Stimulated activated CD8-positive, alpha-beta memory T cell treated with anti-CD3 and anti-CD28 coated beads, Interleukin-15, amount 100 ng/mL, for 24 hours (primary cell): ENCODE data around the gene GJB1.
"Not testable (repeated sequence)": the region's sequence is repeated elsewhere in the genome, so short reads cannot be mapped to it uniquely, and the experiment has no call there.

Experiments used
- DNase-seq: peaks from one replicate; pipeline ENCODE4 v3.0.0-alpha.2; 2020; ENCODE audit warnings: low read depth

Gene GJB1

GRCh38 chrX:71222929-71223328, at the start of gene GJB1:
TSS of gene GJB1 (plus strand) at chrX:71223224. CDS start at chrX:71223708, 484 bp downstream.
- no peak for DNase-seq

GRCh38 chrX:71173440-71173839, 49.6 kb upstream of the GJB1 start:
- DNase-seq: no peak

GRCh38 chrX:71174795-71175194, 48.2 kb upstream of the GJB1 start:
- no peak for DNase-seq

- no peak for DNase-seq
Measured at GRCh38 chrX:71175531-71175930, 47.5 kb upstream of the GJB1 start.

- DNase-seq: no peak
Measured at GRCh38 chrX:71177327-71177726, 45.7 kb upstream of the GJB1 start.

- DNase-seq: no peak
Measured at GRCh38 chrX:71178908-71179307, 44.1 kb upstream of the GJB1 start.

- not testable (repeated sequence) for DNase-seq
Measured at GRCh38 chrX:71180579-71181265, 42.3 kb upstream of the GJB1 start.

GRCh38 chrX:71181558-71181909, 41.5 kb upstream of the GJB1 start:
- DNase-seq: peak; percentile 4

- peak; percentile 31 for DNase-seq
Measured at GRCh38 chrX:71181910-71182799, 40.9 kb upstream of the GJB1 start.

- no peak for DNase-seq
Measured at GRCh38 chrX:71182871-71183270, 40.2 kb upstream of the GJB1 start.

- DNase-seq: no peak
Measured at GRCh38 chrX:71183341-71183740, 39.7 kb upstream of the GJB1 start.

- no peak for DNase-seq
Measured at GRCh38 chrX:71184092-71184491, 38.9 kb upstream of the GJB1 start.

GRCh38 chrX:71184803-71185495, 38.1 kb upstream of the GJB1 start:
- DNase-seq: no peak

- no peak for DNase-seq
Measured at GRCh38 chrX:71191248-71191647, 31.8 kb upstream of the GJB1 start.

- no peak for DNase-seq
Measured at GRCh38 chrX:71195964-71196649, 26.9 kb upstream of the GJB1 start.

GRCh38 chrX:71198066-71198465, 25.0 kb upstream of the GJB1 start:
- no peak for DNase-seq

GRCh38 chrX:71199252-71200008, 23.6 kb upstream of the GJB1 start:
- DNase-seq: no peak

- no peak for DNase-seq
Measured at GRCh38 chrX:71210816-71211215, 12.2 kb upstream of the GJB1 start.

GRCh38 chrX:71212536-71212935, 10.5 kb upstream of the GJB1 start:
- DNase-seq: no peak

GRCh38 chrX:71214152-71214551, 8.9 kb upstream of the GJB1 start:
- no peak for DNase-seq

GRCh38 chrX:71214604-71215337, 8.3 kb upstream of the GJB1 start:
- no peak for DNase-seq
